A549 (cell line): ENCODE data around the gene COG3. TPM values are rescaled to one million over a fixed set of nuclear protein-coding genes. Genes with fewer than 3 reads are reported as not detected.
"Not testable (repeated sequence)": the region's sequence is repeated elsewhere in the genome, so short reads cannot be mapped to it uniquely, and the experiment has no call there.

Source experiments
- ATAC-seq, 2 experiments: fragments of 200-7000 bp in 1 of 2; fragments of >200 bp in 1 of 2; cut with Nextera tagmentation in 1 of 2; cut with Tn5 transposase in 1 of 2; 3 replicates each; pipeline versions ENCODE4 v1.8.0 to v1.9.1; 2018 to 2020; ENCODE audit warnings: mild to moderate bottlenecking in 1 of 2, moderate library complexity in 1 of 2
- CTCF ChIA-PET: fragments of 300-600 bp; sonication (Branson Sonifier 250); formaldehyde crosslinking; extraction: SDS; loops from one replicate; lab custom pipeline; 2021; ENCODE audit warnings: antibody characterized with exemption, inconsistent platforms; lab: Yijun Ruan, JAX
- POLR2A ChIA-PET: fragments of 350-600 bp; formaldehyde crosslinking; extraction: SDS; loops from one replicate; lab custom pipeline; 2021; ENCODE audit warnings: antibody characterized with exemption, inconsistent platforms; lab: Yijun Ruan, JAX
- DNase-seq, 2 experiments: peaks; one replicate each; pipeline versions ENCODE4 v3.0.0 to v3.0.0-alpha.2; 2011 to 2016; ENCODE audit warnings: low read depth in 1 of 2, low spot score in 1 of 2
- FAIRE-seq: peaks from 2 replicates; lab custom pipeline; 2011; peaks lifted over from hg19 to GRCh38; lab: Jason Lieb, UNC
- H3K27ac ChIP-seq, 2 experiments: fragments of >200 bp; sonication (Bioruptor Twin); formaldehyde crosslinking; 3 replicates each; pipeline ENCODE4 v1.5.1; 2016 to 2017
- H3K4me1 ChIP-seq: fragments of >200 bp; sonication (Bioruptor Twin); formaldehyde crosslinking; 3 replicates; pipeline ENCODE4 v1.6.1; 2016
- H3K4me2 ChIP-seq: fragments of >200 bp; sonication (Bioruptor Twin); formaldehyde crosslinking; 3 replicates; pipeline ENCODE4 v1.6.1; 2016
- H3K4me3 ChIP-seq: fragments of >200 bp; sonication (Bioruptor Twin); formaldehyde crosslinking; 3 replicates; pipeline ENCODE4 v1.5.1; 2016
- H3K9me3 ChIP-seq: fragments of >200 bp; sonication (Bioruptor Twin); formaldehyde crosslinking; 3 replicates; pipeline ENCODE4 v1.6.1; 2016
- CHD4 ChIP-seq: fragments of 200-600 bp; sonication (generic); IDR thresholded peaks from 2 replicates; pipeline ENCODE4 v1.6.1; 2016; ENCODE audit warnings: antibody characterized with exemption, mild to moderate bottlenecking, borderline replicate concordance
- EHF ChIP-seq: fragments of 250-450 bp; sonication (Bioruptor Pico); IDR thresholded peaks from 2 replicates; pipeline ENCODE4 v1.5.0; 2020; ENCODE audit warnings: mild to moderate bottlenecking
- EHMT2 ChIP-seq: fragments of 200-600 bp; sonication (generic); IDR thresholded peaks from 2 replicates; pipeline ENCODE4 v1.6.1; 2016; ENCODE audit warnings: antibody characterized with exemption, low read depth, mild to moderate bottlenecking, moderate library complexity
- EP300 ChIP-seq, 2 experiments: fragments of >200 bp; sonication (Bioruptor Twin); formaldehyde crosslinking; IDR thresholded peaks; 2 replicates in 1 of 2; 3 replicates in 1 of 2; pipeline ENCODE4 v1.6.1; 2016 to 2017
- FOSB ChIP-seq: fragments of 250-450 bp; sonication (Bioruptor Pico); IDR thresholded peaks from 2 replicates; pipeline ENCODE4 v1.5.0; 2020; ENCODE audit warnings: mild to moderate bottlenecking, moderate library complexity
- HDAC2 ChIP-seq: fragments of 200-600 bp; sonication (generic); IDR thresholded peaks from 2 replicates; pipeline ENCODE4 v1.6.1; 2016
- JUN ChIP-seq, 2 experiments: fragments of >200 bp; sonication (Bioruptor Twin); formaldehyde crosslinking; IDR thresholded peaks; 2 replicates in 1 of 2; 3 replicates in 1 of 2; pipeline ENCODE4 v1.6.1; 2016 to 2017
- KDM5A ChIP-seq: fragments of 200-600 bp; sonication (generic); IDR thresholded peaks from 2 replicates; pipeline ENCODE4 v1.6.1; 2016; ENCODE audit warnings: antibody characterized with exemption, mild to moderate bottlenecking
- MYC ChIP-seq: IDR thresholded peaks from 2 replicates; pipeline ENCODE4 v1.6.1; 2012; ENCODE audit warnings: mild to moderate bottlenecking, inconsistent platforms, low read length, improper control_type of control experiment, borderline replicate concordance
- POLR2AphosphoS2 ChIP-seq: conservative IDR thresholded peaks from 2 replicates; pipeline ENCODE4 v1.6.1; 2012; ENCODE audit warnings: low read length, improper control_type of control experiment, inconsistent platforms
- SMC3 ChIP-seq: fragments of >200 bp; sonication (Bioruptor Twin); formaldehyde crosslinking; IDR thresholded peaks from 3 replicates; pipeline ENCODE4 v1.6.1; 2018; ENCODE audit warnings: inconsistent platforms
- ZSCAN20 ChIP-seq: fragments of 250-450 bp; sonication (Bioruptor Pico); IDR thresholded peaks from 2 replicates; pipeline ENCODE4 v1.8.0; 2022; ENCODE audit warnings: mild to moderate bottlenecking, moderate library complexity
- WGBS: methylation state at CpG from one replicate; pipeline ENCODE4 v1.1.6; 2017; ENCODE audit errors: missing lambda C conversion rate; 5-methylcytosine and 5-hydroxymethylcytosine counted together
- polyA plus RNA-seq, 4 experiments: library from polyadenylated mRNA; depleted of rRNA in 3 of 4; stranded (reverse); fragments of >200 nt; fragmentation: RNase III in 1 of 4; extraction: RNeasy Plus Mini Kit Qiagen cat#74134 plus additional on column Dnase treatment in 1 of 4; gene quantifications; 2 replicates in 3 of 4; 3 replicates in 1 of 4; pipeline ENCODE4 v1.2.3, GENCODE V29; 2011 to 2017
- TF ChIP-seq, protein P1 (sequence below): fragments of 200-600 bp; sonication (generic); IDR thresholded peaks from 2 replicates; pipeline ENCODE4 v1.6.1; 2016; ENCODE audit warnings: antibody characterized with exemption, mild to moderate bottlenecking, moderate library complexity
- TF ChIP-seq, protein P2 (sequence below): IDR thresholded peaks from 2 replicates; pipeline ENCODE4 v1.6.1; 2012; ENCODE audit warnings: low read depth, borderline replicate concordance
- TF ChIP-seq, protein P3 (sequence below): fragments of 250-450 bp; sonication (Bioruptor Pico); IDR thresholded peaks from 2 replicates; pipeline ENCODE4 v1.5.0; 2020; ENCODE audit warnings: low read depth, mild to moderate bottlenecking, moderate library complexity

The COG3 gene
- polyA plus RNA-seq, 2 of the 4 experiments (the other 2 are of a cell fraction) = 8.2 to 23.3 TPM

DNA sequence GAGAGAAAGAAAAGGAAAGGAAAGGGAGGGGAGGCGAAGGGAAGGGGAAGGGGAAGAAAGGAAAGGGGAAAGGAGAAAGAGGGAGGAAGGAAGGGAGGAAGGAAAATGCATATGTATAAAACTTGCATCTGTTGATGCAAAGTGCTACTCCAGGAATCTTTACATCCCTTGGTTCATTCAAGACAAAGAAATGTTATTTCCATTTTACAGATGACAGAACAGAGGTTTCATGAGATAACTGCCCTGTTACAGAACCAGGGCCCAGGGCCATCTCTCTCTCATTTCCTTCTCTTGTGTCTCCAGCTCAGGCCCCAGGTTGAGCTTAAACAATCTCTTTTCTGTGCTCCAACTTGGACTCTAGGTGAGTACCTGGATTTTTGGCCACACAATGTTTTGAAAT is 44.8 kb upstream of the COG3 start:
- ChIA-PET POLR2A (no interaction called here), CTCF (no interaction called here)
- Histone ChIP-seq H3K4me1 (peaks cover 13% of the 10 kb centered on the region), H3K4me3 (no peak overlapping the region), H3K27ac (no peak overlapping the region), H3K9me3 (no peaks in the 10 kb centered on the region), H3K4me2 (no peak overlapping the region)
- no peak for ATAC-seq
- no peak for TF ChIP-seq EHMT2
- no peak for TF ChIP-seq HDAC2
- no peak for TF ChIP-seq CHD4
- no peak for TF ChIP-seq JUN (IDR thresholded peaks at IDR 0.05)
- TF ChIP-seq, protein P1, sequence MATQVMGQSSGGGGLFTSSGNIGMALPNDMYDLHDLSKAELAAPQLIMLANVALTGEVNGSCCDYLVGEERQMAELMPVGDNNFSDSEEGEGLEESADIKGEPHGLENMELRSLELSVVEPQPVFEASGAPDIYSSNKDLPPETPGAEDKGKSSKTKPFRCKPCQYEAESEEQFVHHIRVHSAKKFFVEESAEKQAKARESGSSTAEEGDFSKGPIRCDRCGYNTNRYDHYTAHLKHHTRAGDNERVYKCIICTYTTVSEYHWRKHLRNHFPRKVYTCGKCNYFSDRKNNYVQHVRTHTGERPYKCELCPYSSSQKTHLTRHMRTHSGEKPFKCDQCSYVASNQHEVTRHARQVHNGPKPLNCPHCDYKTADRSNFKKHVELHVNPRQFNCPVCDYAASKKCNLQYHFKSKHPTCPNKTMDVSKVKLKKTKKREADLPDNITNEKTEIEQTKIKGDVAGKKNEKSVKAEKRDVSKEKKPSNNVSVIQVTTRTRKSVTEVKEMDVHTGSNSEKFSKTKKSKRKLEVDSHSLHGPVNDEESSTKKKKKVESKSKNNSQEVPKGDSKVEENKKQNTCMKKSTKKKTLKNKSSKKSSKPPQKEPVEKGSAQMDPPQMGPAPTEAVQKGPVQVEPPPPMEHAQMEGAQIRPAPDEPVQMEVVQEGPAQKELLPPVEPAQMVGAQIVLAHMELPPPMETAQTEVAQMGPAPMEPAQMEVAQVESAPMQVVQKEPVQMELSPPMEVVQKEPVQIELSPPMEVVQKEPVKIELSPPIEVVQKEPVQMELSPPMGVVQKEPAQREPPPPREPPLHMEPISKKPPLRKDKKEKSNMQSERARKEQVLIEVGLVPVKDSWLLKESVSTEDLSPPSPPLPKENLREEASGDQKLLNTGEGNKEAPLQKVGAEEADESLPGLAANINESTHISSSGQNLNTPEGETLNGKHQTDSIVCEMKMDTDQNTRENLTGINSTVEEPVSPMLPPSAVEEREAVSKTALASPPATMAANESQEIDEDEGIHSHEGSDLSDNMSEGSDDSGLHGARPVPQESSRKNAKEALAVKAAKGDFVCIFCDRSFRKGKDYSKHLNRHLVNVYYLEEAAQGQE = no peak
- TF ChIP-seq SMC3 = no peak
- TF ChIP-seq, protein P2, sequence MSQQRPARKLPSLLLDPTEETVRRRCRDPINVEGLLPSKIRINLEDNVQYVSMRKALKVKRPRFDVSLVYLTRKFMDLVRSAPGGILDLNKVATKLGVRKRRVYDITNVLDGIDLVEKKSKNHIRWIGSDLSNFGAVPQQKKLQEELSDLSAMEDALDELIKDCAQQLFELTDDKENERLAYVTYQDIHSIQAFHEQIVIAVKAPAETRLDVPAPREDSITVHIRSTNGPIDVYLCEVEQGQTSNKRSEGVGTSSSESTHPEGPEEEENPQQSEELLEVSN = no peak
- TF ChIP-seq KDM5A = no peak
- TF ChIP-seq, protein P3, sequence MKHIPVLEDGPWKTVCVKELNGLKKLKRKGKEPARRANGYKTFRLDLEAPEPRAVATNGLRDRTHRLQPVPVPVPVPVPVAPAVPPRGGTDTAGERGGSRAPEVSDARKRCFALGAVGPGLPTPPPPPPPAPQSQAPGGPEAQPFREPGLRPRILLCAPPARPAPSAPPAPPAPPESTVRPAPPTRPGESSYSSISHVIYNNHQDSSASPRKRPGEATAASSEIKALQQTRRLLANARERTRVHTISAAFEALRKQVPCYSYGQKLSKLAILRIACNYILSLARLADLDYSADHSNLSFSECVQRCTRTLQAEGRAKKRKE (CRISPR knock-in tag) = no peak
- DNase-seq = no peak
- WGBS = no CpG with 5 or more reads among the region's 1 CpG
- no peak for FAIRE-seq

DNA sequence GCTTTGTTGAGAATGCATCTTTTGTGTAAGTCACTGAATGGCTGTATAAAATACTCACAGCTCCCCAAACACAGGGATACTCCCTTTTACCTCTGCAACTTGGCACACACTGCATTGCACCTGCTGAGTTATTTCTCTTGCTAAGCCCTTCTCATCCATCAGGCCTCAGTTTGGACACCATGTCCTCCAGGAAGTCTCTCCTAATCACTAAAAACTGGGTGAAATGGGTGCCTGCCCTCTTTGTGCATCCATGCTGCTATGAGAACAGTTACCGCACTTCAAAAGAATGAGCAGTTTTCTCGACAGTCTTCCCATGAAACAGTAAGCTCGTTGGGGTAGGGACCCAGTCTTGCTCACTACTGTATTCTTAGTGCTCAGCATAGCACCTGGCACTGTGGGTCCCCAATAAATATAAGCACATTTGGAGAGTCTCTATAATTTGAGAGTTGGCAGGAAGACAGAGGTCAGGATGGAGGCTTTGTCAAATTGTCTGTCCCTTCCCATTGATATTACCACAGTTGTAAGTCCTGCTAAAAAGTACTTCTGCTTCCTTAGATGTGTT is 41.9 kb upstream of the COG3 start:
- CTCF ChIA-PET = interaction anchor here (1.4 kb wide), 1 partner anchor 28 kb away, joined by 3 read pairs; no protein-coding TSS in a partner anchor
- Histone ChIP-seq H3K9me3 (no peaks in the 10 kb centered on the region), H3K27ac (no peak overlapping the region), H3K4me1 (no peaks in the 10 kb centered on the region), H3K4me2 (no peak overlapping the region), H3K4me3 (no peak overlapping the region)
- POLR2A ChIA-PET = no interaction called here
- WGBS = 70% methylated on average over 3 of the region's 3 CpGs
- ATAC-seq (no peak), DNase-seq (no peak), FAIRE-seq (no peak)
- TF ChIP-seq HDAC2 (no peak), EHF (CRISPR knock-in tag) (no peak), POLR2AphosphoS2 (no peak), ZSCAN20 (CRISPR knock-in tag) (no peak), FOSB (no peak), MYC (no peak), EP300 (IDR thresholded peaks at IDR 0.05) (no peak)

DNA sequence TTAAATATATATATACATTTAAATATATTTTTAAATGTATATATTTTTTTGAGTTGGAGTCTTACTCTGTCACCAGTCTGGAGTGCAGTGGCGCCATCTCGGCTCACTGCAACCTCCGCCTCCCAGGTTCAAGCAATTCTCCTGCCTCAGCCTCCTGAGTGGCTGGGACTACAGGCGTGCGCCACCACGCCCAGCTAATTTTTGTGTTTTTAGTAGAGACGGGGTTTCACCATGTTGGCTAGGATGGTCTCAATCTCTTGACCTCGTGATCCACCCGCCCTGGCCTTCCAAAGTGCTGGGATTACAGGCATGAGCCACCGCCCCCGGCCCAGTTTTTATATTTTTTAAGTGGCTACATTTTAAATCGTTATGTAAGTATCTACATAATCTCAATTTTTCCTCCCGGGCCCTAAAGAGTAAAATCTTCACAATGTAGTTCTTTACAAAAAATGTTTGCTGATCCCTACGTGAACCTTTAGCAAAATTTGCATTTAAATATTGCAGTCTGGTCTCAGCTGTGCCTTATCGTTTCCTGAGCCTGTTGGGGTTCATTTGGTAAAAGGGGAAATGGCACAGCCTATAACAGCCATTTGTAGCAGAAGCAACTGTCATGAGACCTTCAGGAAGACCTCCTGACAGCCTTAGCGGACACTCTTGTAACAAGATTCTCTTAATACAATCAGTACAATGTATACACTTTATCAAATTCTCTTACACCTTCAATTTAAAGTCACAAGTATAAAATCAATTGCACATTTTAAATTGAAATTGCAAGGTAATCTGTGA is 38.5 kb upstream of the COG3 start:
- CTCF ChIA-PET, POLR2A ChIA-PET, H3K9me3 ChIP-seq, ATAC-seq, H3K4me3 ChIP-seq, DNase-seq, FAIRE-seq, H3K4me2 ChIP-seq, H3K4me1 ChIP-seq, H3K27ac ChIP-seq: not testable (repeated sequence)
- 83% methylated on average over 16 of the region's 16 CpGs for WGBS
